ENCODE results near the gene CDKN2B-AS1.

CDKN2B-AS1 gene

DNA sequence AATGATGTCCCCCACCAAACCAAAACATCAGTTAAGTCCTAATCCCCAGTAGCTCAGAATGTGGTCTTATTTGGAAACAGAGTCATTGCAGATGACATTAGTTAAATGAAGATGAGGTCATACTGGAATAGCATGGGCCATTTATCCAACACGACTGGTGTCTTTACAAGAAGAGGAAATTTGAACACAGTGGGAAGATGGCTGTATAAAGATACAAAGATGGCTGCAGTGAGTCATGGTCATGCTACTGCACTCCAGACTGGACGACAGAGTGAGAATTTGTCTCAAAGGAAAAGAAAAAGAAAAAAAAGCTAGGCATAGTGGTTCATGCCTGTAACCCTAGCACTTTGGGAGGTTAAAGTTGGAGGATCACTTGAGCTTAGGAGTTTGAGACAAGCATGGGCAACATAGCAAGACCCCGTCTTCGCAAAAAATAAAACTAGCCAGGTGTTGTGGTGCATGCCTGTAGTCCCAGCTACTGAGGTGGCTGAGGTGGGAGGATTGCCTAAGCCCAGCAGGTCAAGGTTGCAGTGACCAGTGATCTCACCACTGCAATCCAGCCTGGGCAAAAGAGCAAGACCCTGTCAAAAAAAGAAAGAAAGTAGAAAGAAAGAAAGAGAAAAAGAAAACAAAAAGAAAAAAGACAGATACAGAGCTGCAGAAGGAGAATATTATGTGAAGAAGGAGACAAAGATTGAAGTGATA is 144.5 kb downstream of the CDKN2B-AS1 start:
- Histone ChIP-seq H3K36me3 (ENCODE audit: control insufficient read depth, insufficient read depth, low read length) (no peaks in the 10 kb centered on the region), H3K9me3 (ENCODE audit: control insufficient read depth, low read length) (no peaks in the 10 kb centered on the region), H3K4me3 (ENCODE audit: insufficient read depth, low read depth, low read length) (no peak overlapping the region), H3K27me3 (ENCODE audit: control insufficient read depth, insufficient read depth, low read length, poor library complexity, severe bottlenecking) (no peaks in the 10 kb centered on the region), H3K4me1 (ENCODE audit: control insufficient read depth, insufficient read depth, low read length) (no peaks in the 10 kb centered on the region), H3K27ac (ENCODE audit: insufficient read depth, low read depth, low read length, poor library complexity, severe bottlenecking) (no peak overlapping the region)
- whole genome bisulfite sequencing, 2 experiments = 92 to 94% methylated on average over 4 of the region's 4 CpGs

DNA sequence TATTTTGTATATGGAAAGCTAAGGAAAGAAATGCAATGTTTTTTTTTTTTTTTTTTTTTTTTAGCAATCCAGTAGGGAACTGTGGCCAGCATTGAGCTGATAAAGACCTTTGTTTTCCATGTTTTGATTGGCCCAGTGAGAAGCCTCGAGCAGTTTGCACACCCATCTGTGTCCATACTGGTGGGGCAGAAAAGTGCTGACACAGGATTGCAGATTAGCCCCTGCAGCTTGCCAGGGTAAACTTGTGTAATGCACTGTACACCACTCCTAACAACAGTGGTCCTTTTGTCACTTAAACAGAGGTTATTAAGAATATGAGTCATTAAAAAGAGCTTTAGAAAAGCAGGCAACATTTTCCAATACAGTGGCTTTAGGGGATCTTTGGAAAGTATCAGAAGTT is 147.3 kb downstream of the CDKN2B-AS1 start:
- H3K4me3 ChIP-seq (ENCODE audit: insufficient read depth, low read depth, low read length) = no peak overlapping the region
- no peaks in the 10 kb centered on the region for H3K27me3 ChIP-seq (ENCODE audit: control insufficient read depth, insufficient read depth, low read length, poor library complexity, severe bottlenecking)
- WGBS, 2 experiments = 59 to 66% methylated on average over 1 of the region's 1 CpG
- H3K36me3 ChIP-seq (ENCODE audit: control insufficient read depth, insufficient read depth, low read length) = no peaks in the 10 kb centered on the region
- no peaks in the 10 kb centered on the region for H3K4me1 ChIP-seq (ENCODE audit: control insufficient read depth, insufficient read depth, low read length)
- H3K27ac ChIP-seq (ENCODE audit: insufficient read depth, low read depth, low read length, poor library complexity, severe bottlenecking) = no peak overlapping the region
- no peaks in the 10 kb centered on the region for H3K9me3 ChIP-seq (ENCODE audit: control insufficient read depth, low read length)

DNA sequence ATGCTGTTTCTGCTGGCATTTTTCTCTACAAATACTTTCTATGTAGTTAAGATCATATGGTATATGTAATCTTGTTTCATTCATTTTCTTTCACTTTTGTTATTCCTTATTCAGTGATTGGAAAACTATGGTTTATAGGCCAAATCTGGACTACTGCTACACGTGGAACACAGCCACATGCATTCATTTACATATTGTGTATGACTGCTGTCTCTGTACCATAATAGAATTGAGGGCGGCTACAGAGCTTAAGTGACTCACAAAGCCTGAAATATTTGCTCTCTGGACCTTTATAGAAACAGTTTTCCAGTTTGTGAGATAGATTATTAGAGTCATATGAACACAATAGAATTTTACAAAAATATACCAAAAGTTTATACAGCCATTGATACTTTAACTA is 148.1 kb downstream of the CDKN2B-AS1 start:
- H3K27me3 ChIP-seq (ENCODE audit: control insufficient read depth, insufficient read depth, low read length, poor library complexity, severe bottlenecking) = no peaks in the 10 kb centered on the region
- H3K9me3 ChIP-seq (ENCODE audit: control insufficient read depth, low read length) = no peaks in the 10 kb centered on the region
- H3K4me1 ChIP-seq (ENCODE audit: control insufficient read depth, insufficient read depth, low read length) = no peaks in the 10 kb centered on the region
- H3K36me3 ChIP-seq (ENCODE audit: control insufficient read depth, insufficient read depth, low read length) = no peaks in the 10 kb centered on the region
- no peak overlapping the region for H3K27ac ChIP-seq (ENCODE audit: insufficient read depth, low read depth, low read length, poor library complexity, severe bottlenecking)
- no peak overlapping the region for H3K4me3 ChIP-seq (ENCODE audit: insufficient read depth, low read depth, low read length)
- WGBS, 2 experiments = 87% methylated on average over 2 of the region's 2 CpGs; no CpG with 5 or more reads in 1 of the 2 experiments

DNA sequence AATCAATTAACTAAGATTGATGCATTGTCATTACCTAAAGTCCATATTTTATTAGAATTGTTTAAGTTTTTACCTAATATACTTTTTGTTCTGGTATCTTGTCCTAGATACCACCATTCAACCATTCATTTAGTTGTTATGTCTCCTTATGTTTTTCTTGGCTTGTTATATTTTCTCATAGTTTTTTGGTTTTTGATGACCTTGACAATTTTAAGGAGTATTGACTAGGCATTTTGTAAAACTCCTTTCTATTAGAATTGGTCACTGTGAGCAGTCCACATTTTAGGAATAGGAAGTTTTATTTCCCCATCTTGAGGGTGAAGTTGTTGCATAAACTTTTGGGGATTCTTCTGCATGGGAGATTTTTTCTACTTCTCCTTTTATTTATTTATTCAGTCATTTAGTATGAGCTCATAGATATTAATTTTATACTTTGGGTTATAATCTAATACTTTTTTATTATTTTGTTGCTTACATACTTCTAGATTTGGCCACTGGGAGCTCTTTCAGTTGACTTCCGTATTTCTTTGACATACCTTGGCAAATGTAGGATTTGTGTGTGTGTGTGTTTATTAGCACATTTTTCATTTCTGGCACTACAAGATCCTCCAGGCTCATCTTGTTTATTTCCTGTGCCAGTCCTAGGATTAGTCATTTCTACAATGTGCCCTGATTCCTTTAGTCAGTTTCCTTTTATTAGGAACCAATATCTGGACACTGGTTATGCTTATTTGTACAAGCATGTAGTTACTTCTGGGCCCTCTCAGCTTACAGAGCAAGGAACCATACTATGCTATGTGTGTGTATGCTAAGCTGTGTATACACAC is 149.4 kb downstream of the CDKN2B-AS1 start:
- Histone ChIP-seq H3K4me1 (ENCODE audit: control insufficient read depth, insufficient read depth, low read length) (no peaks in the 10 kb centered on the region), H3K27ac (ENCODE audit: insufficient read depth, low read depth, low read length, poor library complexity, severe bottlenecking) (no peak overlapping the region), H3K9me3 (ENCODE audit: control insufficient read depth, low read length) (no peaks in the 10 kb centered on the region), H3K27me3 (ENCODE audit: control insufficient read depth, insufficient read depth, low read length, poor library complexity, severe bottlenecking) (no peaks in the 10 kb centered on the region), H3K36me3 (ENCODE audit: control insufficient read depth, insufficient read depth, low read length) (no peaks in the 10 kb centered on the region), H3K4me3 (ENCODE audit: insufficient read depth, low read depth, low read length) (no peak overlapping the region)
- whole genome bisulfite sequencing, 2 experiments = 33% methylated on average over 1 of the region's 1 CpG; no CpG with 5 or more reads in 1 of the 2 experiments

DNA sequence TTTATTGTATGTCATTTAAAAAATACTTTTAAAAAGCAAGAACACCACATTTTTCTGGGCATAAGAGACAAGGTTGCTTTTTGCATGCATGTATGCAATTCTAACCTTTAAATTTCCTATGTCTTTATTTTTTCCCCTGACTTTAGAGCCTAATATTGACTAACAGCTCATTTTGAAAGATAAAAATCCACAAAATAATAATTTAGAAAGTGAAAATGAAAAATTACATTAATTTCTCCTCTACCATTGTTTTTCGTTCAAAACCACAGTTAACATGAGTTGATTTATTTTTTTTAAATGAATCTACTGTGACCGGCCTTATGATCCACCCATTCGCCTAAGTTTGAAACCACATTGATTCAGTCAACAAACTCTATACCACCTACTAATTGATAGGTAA is 152.0 kb downstream of the CDKN2B-AS1 start:
- 88% methylated on average over 2 of the region's 3 CpGs; no CpG with 5 or more reads in 1 of the 2 experiments for WGBS, 2 experiments
- no peak overlapping the region for H3K4me3 ChIP-seq (ENCODE audit: insufficient read depth, low read depth, low read length)
- H3K4me1 ChIP-seq (ENCODE audit: control insufficient read depth, insufficient read depth, low read length) = no peaks in the 10 kb centered on the region
- H3K27me3 ChIP-seq (ENCODE audit: control insufficient read depth, insufficient read depth, low read length, poor library complexity, severe bottlenecking) = no peaks in the 10 kb centered on the region
- H3K36me3 ChIP-seq (ENCODE audit: control insufficient read depth, insufficient read depth, low read length) = no peaks in the 10 kb centered on the region
- no peak overlapping the region for H3K27ac ChIP-seq (ENCODE audit: insufficient read depth, low read depth, low read length, poor library complexity, severe bottlenecking)
- no peaks in the 10 kb centered on the region for H3K9me3 ChIP-seq (ENCODE audit: control insufficient read depth, low read length)

DNA sequence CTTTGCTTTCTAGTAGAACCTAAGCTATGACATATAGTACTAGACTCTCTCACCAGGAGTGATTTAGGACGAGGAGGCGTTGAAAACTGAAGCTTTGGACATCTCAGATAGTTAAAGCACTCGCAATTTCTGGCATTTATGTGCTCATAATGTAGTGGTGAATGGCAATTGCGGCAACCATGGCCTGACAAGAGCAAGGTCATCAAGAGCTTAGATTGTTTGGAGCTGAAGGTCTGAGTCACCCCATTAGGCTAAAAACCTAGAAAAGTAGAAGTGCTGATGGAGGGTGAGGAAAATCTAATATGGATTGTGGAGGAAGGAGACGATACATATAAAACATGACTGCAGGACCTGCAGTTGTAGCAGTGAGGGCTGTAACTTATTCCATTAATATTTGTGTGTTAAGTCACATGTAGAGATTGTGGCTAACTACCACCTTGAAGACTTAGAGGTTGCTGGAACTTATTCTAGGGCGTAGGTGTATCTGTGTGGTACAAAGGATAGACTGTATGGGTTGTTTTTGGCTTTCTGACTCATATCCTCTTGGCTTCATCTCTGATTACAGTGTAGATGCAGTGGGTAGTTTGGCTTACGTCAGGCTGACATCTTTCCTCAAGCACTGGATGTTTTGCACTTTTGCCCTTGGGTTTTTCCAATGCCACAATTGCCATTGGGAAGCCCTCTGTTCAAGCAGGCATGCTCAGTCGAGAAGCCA is 153.4 kb downstream of the CDKN2B-AS1 start:
- Histone ChIP-seq H3K36me3 (ENCODE audit: control insufficient read depth, insufficient read depth, low read length) (no peaks in the 10 kb centered on the region), H3K9me3 (ENCODE audit: control insufficient read depth, low read length) (no peaks in the 10 kb centered on the region), H3K27me3 (ENCODE audit: control insufficient read depth, insufficient read depth, low read length, poor library complexity, severe bottlenecking) (no peaks in the 10 kb centered on the region), H3K27ac (ENCODE audit: insufficient read depth, low read depth, low read length, poor library complexity, severe bottlenecking) (no peak overlapping the region), H3K4me1 (ENCODE audit: control insufficient read depth, insufficient read depth, low read length) (no peaks in the 10 kb centered on the region), H3K4me3 (ENCODE audit: insufficient read depth, low read depth, low read length) (no peak overlapping the region)
- WGBS, 2 experiments = 90 to 92% methylated on average over 8 of the region's 8 CpGs

DNA sequence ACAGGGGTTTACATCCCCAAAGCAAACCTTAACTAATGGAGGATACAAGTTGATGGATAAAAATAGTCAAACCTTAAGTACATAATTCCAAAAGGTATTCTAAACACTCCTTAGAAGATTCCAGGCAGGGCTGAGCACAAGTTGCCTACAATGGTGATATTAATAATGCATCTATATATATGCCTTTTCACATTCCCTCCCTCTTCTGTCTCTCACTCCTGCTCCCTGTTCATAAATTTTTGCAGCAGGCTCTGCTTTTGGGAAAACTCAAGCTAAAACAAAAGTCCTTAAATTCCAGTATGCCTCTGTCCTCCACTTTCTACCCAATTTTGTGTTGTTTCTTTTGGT is 153.9 kb downstream of the CDKN2B-AS1 start:
- no peaks in the 10 kb centered on the region for H3K4me1 ChIP-seq (ENCODE audit: control insufficient read depth, insufficient read depth, low read length)
- no peaks in the 10 kb centered on the region for H3K9me3 ChIP-seq (ENCODE audit: control insufficient read depth, low read length)
- H3K27ac ChIP-seq (ENCODE audit: insufficient read depth, low read depth, low read length, poor library complexity, severe bottlenecking) = no peak overlapping the region
- H3K27me3 ChIP-seq (ENCODE audit: control insufficient read depth, insufficient read depth, low read length, poor library complexity, severe bottlenecking) = no peaks in the 10 kb centered on the region
- H3K4me3 ChIP-seq (ENCODE audit: insufficient read depth, low read depth, low read length) = no peak overlapping the region
- H3K36me3 ChIP-seq (ENCODE audit: control insufficient read depth, insufficient read depth, low read length) = no peaks in the 10 kb centered on the region

DNA sequence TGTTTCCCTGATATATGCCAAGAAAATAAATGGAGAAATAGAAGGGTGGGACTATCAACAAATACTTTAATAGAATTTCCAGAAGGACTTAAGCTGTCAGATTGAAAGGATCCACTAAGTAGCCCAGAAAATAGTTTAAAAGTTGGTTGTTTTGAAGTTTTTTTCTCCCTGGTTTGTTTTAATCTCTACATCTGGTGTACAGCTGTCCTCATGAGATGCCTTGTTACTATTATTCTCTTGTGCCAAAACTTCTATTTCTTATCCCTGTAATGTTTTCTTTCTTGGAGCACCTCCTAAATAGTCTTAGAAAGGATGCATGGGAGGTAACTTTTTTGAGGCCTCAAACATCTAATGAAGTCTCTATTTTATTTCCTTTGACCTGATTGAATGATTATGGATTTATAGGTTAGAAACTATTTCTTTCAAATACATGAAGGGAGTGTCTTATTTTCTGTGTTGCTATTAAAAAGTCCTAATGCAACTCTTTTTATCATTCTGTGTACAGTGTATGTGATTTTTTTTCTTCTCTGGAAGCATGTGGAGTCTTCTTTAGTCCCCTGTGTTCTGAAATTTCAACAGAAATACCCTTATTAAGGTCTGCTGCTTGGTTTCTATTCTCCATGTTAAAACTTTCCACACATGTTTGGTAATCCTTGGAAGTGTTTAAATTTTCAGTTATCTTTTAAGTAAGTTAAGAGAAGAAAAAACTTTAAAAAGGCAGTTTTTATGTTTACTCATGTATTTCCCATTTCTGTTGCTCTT is 154.5 kb downstream of the CDKN2B-AS1 start:
- Histone ChIP-seq H3K27ac (ENCODE audit: insufficient read depth, low read depth, low read length, poor library complexity, severe bottlenecking) (no peak overlapping the region), H3K27me3 (ENCODE audit: control insufficient read depth, insufficient read depth, low read length, poor library complexity, severe bottlenecking) (no peaks in the 10 kb centered on the region), H3K4me3 (ENCODE audit: insufficient read depth, low read depth, low read length) (no peak overlapping the region), H3K36me3 (ENCODE audit: control insufficient read depth, insufficient read depth, low read length) (no peaks in the 10 kb centered on the region), H3K4me1 (ENCODE audit: control insufficient read depth, insufficient read depth, low read length) (no peaks in the 10 kb centered on the region), H3K9me3 (ENCODE audit: control insufficient read depth, low read length) (no peaks in the 10 kb centered on the region)

DNA sequence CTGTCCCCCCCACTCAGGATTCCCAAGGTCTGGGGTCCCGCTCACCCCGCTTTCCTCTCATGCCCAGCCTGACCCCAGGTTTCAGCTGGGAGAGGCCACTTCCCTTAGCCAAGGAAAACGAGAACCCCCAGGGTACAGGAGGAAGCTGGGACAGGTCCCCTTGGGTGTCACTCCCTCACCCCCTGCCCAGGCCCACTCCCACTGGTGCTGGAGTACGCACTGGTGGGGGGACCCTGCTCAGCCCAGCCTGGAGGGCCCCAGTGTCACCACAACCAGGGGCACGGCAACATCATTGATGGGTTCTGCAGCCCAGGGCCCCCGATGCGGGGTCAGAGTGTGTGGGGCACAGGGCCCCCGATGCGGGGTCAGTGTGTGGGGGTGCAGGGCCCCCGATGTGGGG is 159.5 kb downstream of the CDKN2B-AS1 start:
- no peak overlapping the region for H3K27ac ChIP-seq (ENCODE audit: insufficient read depth, low read depth, low read length, poor library complexity, severe bottlenecking)
- H3K27me3 ChIP-seq (ENCODE audit: control insufficient read depth, insufficient read depth, low read length, poor library complexity, severe bottlenecking) = no peaks in the 10 kb centered on the region
- H3K4me3 ChIP-seq (ENCODE audit: insufficient read depth, low read depth, low read length) = no peak overlapping the region
- no peaks in the 10 kb centered on the region for H3K4me1 ChIP-seq (ENCODE audit: control insufficient read depth, insufficient read depth, low read length)
- no peaks in the 10 kb centered on the region for H3K9me3 ChIP-seq (ENCODE audit: control insufficient read depth, low read length)
- no peaks in the 10 kb centered on the region for H3K36me3 ChIP-seq (ENCODE audit: control insufficient read depth, insufficient read depth, low read length)
- WGBS, 2 experiments = 95 to 96% methylated on average over 10 of the region's 10 CpGs

DNA sequence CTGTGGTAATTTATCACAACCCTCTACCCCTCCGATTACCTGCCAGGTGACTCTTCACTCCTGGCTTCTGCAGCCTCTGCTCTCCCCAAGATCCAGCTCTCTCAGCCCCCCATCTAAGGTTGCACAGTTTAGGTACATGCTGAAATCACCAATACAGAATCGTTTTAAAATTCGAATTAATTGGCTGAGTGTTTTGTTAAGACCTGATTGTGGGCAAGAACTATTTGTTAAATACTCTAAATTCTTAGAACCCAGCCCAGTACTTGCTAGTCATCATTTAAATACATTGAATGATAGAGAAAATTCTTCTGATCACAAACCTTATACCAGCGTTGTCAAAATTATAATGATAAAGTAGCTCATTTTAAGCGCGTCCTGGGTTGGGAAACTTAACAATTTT is 162.0 kb downstream of the CDKN2B-AS1 start:
- Histone ChIP-seq H3K4me1 (ENCODE audit: control insufficient read depth, insufficient read depth, low read length) (no peaks in the 10 kb centered on the region), H3K27me3 (ENCODE audit: control insufficient read depth, insufficient read depth, low read length, poor library complexity, severe bottlenecking) (no peaks in the 10 kb centered on the region), H3K4me3 (ENCODE audit: insufficient read depth, low read depth, low read length) (no peak overlapping the region), H3K36me3 (ENCODE audit: control insufficient read depth, insufficient read depth, low read length) (no peaks in the 10 kb centered on the region), H3K27ac (ENCODE audit: insufficient read depth, low read depth, low read length, poor library complexity, severe bottlenecking) (no peak overlapping the region), H3K9me3 (ENCODE audit: control insufficient read depth, low read length) (no peaks in the 10 kb centered on the region)
- WGBS, 2 experiments = 86 to 90% methylated on average over 2 to 5 of the region's 6 CpGs
